DMS 273 (cell line): ENCODE measurements around the gene TFIP11.

ENCODE experiments used
- DNase-seq: peaks from one replicate; lab custom pipeline; 2025; ENCODE audit not compliant: unreplicated experiment; lab: John Stamatoyannopoulos, UW

Gene TFIP11

DNA sequence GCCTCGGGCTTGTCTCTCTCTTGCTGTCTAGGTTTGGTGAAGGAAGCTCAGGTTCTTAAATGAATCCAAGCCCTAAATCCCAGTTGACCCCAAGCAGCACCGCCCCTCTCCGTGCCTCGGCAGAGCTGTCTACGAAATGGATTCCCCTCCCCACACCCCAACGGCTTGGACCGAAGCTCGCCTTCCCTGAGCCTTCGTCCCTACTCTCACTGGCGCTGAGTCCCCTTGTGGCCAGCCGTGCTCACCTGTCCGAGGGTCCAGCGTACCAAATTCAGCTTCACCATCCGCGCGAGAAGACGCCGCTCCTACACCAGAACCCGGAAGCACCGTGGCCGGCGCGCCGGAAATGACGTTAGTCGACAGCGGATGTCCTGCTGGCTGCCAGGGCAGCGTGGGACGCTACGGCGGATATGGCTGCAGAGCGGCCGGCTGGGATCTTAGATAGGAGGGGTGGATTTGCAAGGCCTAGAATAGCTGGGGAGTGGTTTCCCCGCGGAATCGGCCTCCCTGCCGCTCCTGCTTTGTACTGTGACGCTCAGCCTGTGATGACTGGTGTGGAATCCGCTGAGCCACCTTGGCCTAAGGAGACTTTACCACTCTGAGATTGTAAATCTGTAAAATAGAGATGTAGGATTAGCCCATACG, at the start of gene TFIP11:
TFIP11 (minus strand) TSS at position 325 of the 645 bp plus-strand sequence. CDS start 2,201 bp downstream, outside the sequence.
- peak; percentile 94 for DNase-seq

DNA sequence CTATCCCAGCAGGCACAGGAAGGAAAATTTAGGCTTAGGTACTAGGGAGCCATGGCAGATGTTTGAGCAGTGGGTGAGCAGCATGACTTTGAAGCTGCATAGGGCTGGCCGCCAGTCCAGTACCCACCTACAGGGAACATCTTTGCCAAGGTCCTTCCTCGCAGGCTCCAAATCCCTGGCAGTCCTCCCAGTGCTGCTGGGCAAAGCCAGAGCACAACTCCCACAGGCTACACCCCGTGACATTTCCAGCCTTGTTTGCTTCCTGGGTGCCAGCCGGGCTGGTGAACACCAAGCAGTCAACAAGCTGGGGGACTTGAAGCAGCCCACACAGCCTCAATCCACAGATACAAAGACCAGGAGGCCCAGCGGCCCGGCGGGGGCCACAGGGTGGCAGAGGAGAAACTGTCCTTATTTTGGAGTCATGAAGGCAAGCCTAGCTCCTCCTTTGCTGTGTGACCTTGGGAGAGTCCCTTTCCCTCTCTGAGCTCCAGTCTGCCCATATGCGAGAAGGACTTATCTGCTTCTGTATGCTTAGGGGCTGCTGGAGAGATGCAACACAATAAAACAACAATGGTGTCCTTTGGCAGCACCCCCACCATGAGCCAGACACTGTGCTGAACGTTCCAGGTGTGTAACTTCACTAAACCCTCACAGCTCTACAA, 49.6 kb upstream of the TFIP11 start:
- DNase-seq = no peak

DNA sequence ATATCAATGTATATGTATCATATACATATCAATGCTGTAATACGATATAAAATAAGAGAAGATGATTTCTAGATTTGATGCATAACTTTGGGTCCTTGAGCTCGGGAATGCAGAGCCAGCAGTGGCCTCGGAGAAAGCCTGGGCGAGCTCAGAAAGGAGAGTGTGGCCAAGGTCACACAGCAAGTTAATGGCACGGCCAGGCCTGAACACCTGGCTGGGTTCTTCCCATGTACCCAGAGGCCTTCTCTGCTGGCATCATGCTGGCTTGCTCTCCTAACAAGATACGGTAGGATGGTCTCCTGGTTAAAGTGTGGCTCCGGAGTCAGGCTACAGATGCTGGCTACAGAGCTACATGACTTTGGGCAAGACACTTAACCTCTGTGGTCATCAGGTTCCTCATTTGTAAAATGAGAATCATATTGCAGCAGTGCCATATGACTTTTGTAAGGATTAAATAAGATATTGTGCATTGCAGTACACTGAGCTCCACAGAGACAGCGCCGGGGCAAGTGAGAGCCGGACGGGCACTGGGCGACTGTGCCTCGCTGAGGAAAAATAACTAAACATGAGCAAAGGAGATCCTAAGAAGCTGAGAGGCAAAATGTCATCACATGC, 47.8 kb upstream of the TFIP11 start:
- no peak for DNase-seq

DNA sequence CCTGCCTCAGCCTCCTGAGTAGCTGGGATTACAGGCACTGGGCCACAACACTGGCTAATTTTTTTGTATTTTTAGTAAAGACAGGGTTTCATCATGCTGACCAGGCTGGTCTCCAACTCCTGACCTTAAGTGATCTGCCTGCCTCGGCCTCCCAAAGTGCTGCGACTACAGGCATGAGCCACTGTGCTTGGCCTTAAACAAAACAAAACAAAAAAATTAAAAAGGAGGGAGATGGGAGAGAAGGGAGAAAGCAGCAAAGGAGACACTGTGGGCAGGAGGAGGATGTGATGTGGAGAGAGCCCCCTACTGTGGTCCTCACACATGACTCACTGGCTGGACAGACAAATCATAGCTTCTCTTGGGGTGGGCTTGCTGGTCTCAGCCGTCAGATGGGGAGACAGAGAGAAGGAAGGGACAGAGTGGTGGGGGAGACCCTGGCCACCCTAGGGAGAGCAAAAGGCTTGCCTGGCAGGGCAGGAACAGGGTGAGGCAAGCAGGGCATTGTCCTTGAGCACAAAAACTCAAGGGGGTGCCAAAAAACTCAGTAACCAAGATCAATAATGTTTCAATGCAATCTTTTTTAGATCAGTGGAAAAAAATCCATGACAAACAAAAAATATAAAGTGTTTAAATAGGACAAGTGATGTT, 46.1 kb upstream of the TFIP11 start:
- DNase-seq = no peak

DNA sequence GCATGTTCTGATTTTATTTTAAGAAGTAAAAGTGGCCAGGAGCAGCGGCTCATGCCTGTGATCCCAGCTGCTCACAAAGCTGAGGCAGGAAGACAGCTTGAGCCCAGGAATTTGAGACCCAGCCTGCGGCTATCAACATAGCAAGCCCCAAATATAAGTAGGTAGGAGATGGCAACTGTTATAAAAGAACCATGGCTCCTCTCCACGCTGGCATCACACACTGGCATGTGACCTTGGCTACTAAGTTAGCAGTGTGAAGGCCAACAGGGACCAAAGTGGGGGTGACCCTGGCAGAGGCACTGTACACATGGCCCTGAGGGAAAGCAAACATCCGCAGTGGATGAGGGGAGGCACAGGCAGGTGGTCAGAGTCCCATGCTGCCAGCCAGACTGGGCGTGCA, 44.6 kb upstream of the TFIP11 start:
- DNase-seq = no peak

DNA sequence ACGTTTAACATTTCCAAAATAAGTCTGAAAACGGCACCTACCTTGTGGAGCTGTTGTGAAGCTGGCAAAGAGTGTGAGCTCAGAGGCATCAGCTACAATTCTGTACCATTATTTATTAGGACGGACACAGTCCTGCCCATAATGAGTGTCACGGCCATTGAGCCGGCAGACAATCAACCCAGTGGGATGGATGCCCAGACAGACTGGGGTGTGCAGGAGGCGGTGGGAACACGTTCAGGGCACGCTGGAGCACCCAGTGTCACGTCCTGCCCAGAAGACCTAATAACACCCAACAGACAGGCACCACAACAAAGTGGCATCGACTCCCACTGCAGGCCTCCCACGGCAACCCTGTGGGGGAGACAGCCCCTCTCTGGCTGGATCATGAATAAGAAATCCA, 43.2 kb upstream of the TFIP11 start:
- no peak for DNase-seq

DNA sequence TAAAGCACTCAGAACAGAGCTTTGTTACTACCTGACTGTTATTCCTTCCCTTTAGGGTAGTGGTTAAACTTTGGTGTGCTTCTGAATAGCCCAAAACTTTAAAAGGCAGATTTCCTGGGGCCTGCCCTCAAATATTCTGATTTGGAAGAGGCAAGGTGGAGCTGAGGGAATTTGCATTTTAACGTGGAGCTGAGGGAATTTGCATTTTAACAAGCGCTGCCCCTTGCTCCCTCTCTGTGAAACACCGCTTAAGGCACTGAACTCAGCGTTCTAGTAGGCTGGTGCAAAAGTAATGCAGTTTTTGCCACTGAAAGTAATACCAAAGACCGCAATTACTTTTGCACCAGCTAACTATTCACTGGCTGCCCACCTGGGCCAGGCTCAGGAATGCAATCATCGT, 42.7 kb upstream of the TFIP11 start:
- no peak for DNase-seq

DNA sequence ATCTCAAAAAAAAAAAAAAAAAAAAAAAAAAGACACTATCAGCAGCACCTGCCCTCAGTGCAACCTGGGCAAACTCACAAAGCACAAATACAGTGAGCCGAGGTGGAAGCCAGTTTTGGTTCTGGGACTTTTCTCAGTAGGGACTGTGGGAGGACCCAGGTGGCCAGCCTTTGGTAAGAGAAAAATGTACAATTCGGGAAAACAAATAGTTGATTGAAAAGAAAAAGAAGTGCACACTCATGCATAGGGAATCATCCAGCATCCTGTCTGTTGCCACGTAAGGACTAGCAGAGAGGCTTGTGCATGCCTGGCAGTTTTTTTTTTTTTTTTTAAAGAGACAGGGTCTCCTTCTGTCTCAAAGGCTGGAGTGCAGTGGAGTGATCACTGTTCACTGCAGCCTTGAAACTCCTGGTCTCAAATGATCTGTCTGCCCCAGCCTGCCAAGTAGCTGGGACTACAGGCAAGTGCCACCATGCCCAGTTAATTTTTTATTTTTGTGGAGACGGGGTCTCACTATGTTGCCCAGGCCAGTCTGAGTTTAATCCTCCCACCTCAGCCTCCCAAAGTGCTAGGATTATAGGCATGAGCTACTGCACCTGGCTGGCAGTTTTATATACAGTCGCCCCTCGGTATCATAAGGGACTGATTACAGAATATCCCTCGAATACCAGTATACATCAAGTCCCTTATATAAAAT, 40.9 kb upstream of the TFIP11 start:
- no peak for DNase-seq

DNA sequence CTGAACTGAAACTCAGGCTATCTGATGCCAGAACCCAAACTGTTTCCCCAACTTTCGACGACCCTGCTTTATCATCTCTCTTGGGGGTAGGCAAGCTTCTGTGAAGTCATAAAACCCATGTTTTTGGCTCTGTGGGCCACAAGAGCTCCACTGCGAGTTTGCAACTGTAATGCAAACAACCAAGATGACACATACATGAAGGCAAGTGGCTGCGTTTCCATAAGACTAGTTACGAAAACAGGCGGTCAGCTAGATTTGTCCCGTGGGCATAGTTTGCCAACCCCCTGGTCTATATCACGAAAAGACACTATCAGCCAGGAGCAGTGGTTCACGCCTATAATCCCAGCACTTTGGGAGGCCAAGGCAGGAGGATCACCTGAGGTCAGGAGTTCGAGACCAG, 40.2 kb upstream of the TFIP11 start:
- DNase-seq = no peak

DNA sequence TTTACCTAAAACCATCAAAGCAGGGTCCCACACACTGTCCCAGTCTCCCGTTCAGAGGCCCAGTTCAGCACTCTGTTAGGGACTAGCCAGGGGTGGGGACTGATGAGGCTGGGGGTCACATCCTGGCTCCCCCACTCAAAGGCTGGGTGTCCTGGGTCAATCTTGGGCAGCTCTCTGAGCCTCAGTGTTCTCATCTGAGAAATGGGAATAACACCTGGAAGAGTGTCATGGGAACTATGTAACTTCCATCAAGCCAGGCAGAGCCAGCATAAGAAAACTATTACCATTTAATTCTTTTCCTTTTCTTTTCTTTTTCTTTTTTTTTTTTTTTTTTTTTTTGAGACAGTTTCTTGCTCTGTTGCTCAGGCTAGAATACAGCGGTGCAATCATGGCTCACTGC, 39.3 kb upstream of the TFIP11 start:
- DNase-seq = no peak

DNA sequence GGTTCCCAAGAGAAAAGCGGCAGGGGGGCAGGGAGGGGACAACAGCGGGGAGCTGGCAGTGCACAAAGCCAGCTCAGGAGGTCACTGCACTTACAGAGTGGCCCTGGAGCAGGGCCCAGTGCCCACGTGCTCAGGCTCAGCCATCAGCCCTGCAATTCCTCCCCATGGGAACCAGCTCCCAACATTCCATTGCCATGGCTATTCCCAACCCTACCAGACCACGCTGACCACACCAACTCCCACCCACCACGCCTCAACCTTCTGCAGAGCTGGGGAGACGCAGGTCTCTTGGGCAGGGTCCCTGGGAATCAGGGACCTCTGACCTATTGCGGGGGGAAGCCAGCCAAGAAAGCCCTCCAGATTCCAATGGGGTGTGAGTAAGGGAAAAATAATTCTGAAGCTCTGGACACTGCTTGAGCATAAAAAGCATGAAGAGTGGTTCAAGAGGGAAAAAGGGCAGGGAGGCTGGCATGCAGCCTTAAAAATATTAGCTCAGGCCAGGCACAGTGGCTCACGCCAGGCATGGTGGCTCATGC, 38.3 kb upstream of the TFIP11 start:
- DNase-seq = no peak

DNA sequence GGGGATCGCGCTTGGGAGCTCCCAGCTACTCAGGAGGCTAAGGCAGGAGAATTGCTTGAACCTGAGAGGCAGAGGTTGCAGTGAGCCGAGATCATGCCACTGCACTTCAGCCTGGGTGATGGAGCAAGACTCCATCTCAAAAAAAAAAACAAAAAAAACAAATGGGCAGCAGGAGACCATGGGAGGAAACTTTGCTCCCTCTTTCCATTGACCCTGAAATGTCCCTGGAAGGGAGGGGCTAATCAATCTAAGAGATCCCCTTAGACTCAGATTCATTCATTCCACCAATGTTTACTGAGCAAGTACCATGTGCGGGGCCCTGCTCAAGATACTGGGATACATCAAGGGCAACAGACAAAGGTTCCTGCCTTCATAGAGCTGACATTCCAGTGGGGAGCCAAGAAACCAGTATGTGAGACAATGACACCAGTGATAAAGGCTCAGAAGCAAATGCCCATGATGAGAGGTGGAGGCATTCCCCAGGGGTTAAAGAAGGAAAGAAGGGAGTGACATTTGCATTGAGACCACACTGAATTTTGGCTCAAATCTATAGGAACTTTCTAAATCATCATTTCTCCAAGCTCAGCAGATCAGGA, 37.7 kb upstream of the TFIP11 start:
- DNase-seq = no peak

DNA sequence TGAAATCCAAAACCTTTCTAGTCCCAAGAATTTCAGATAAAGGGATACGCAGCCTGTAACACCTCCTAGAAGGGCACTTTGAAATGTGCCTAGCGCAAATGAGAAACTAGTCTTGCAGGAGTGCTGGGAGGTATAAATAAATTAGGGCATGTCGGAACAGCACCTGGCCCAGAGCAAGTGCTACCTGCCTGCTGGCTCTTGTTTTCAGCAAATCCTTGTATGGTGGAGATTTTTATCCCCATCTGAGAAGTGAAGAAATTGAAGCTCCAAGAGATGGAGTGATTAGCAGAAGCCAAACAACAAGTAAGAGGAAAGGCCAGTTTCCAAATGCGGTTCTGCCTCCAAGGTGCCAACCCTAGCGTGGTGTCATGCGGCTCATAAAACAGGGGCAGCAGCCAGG, 36.7 kb upstream of the TFIP11 start:
- no peak for DNase-seq

DNA sequence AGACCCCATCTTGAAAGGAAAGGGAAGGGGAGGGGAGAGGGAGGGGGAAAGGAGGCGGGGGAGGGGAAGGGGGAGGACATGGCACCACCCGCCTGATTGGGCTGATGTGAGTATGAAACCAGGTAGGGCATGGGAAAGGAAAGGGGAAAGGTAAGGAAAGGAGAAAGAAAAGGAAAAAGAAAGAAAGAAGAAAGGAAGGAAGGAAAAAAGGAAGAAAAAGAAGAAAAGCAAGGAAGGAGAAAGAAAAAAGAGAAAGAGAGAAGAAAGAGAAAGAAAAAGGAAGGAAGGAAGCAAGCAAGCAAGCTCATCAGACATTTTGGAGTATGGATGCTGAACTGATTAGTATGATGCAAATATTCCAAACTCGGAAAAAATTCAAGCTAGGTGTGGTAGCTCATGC, 36.0 kb upstream of the TFIP11 start:
- no peak for DNase-seq

DNA sequence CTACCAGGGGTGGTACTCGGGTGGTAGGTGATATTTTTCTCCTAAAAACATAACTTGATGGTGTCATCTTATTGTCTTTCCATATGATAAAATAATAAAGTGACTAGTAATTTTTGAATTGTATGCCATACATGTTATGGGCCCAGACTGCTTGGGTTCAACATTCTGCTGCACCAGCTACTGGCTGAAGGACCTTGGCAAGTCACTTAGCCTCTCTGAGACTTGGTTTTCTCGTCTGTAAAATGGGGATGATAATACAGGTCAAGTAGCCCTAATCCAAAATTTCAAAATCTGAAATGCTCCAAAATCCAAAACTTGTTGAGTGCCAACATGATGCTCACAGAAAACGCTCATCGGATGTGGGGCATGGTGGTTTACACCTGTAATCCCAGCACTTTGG, 35.6 kb upstream of the TFIP11 start:
- no peak for DNase-seq

DNA sequence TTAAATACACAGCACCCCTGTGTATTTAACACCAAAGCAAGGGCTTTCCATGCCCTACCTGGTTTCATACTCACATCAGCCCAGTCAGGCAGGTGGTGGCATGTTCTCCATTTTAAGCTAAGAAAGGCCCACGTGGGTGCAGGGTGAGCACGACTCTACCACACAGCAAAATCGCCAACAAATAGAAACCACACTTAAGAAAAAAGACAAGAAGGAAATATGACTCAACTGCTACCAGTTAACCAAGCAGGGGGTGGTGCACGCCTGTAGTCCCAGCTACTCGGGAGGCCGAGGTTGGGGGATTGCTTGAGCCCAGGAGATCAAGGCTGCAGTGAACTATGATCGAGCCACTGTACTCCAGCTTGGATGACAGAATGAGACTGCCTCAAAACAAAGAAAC, 35.2 kb upstream of the TFIP11 start:
- no peak for DNase-seq

DNA sequence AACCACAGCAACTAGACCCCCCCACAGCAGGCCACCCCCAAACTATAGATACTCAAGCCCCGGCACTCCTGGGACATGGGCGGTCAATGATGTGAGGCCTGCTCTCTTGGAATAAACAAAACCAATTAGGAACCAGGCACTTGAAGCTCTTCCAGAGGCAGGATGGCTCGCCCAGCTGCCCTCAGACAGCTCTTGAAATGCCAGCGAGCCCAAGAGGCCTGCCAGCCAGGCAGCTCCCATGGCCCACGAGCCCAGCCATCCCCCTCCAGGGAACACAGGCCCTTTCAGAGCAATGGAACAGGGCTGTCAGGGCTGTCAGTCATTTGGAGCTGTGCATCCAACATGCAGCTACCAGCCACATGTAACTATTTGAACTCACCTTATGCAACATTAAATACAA, 34.0 kb upstream of the TFIP11 start:
- no peak for DNase-seq

DNA sequence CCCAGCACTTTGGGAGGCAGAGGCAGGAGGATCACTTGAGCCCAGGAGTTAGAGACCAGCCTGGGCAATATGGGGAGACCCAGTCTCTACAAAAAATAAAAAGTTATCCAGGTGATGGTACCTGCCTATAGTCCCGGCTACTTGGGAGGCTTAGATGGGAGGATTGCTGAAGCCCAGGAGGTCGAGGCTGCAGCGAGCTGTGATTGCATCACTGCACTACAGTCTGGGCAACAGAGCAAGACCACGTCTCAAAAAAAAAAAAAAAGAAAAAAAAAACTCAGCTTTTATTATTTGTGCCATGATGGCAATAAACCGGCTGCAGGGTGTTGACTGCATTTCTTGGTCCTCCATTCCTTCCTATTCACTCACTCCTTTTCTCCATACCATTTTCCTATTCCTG, 33.6 kb upstream of the TFIP11 start:
- no peak for DNase-seq

DNA sequence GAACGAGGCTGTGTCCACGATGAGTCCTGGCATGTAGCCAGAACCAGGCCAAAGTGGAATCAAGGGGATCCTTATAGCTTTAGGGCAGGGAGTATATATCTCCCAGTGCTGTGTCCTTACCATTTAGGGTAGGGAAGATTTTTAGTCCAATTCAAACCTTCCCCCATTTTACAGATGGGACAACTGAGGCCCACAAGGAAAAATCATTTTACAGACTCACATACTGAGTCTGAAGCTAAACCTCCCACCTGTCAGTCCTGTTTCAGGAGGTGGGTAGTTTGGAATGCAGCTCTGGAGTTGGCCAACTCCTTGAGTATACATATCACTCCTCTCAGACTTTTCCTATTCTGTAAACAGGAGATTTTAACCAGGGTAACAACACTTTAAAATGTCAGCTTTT, 33.1 kb upstream of the TFIP11 start:
- DNase-seq = no peak

DNA sequence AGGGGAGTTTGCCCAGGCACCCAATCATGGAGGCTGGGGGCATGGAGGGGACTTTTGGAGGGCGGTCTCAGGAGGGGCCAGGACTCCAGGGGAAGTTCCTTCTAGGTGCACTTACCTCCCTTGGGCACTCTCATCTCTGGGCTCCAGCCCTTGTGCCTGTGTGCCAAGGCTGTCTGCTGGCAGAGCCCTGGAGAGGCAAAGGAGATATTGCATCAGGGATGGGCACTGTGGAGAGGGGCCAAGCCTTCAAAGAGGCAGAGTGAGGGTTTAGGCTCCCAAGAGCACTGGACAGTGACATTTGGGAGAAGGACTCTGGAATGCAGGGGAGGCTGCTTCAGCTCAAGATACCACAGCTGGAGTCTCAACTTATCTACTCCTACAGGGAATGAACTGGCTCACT, 32.2 kb upstream of the TFIP11 start:
- DNase-seq = no peak

DNA sequence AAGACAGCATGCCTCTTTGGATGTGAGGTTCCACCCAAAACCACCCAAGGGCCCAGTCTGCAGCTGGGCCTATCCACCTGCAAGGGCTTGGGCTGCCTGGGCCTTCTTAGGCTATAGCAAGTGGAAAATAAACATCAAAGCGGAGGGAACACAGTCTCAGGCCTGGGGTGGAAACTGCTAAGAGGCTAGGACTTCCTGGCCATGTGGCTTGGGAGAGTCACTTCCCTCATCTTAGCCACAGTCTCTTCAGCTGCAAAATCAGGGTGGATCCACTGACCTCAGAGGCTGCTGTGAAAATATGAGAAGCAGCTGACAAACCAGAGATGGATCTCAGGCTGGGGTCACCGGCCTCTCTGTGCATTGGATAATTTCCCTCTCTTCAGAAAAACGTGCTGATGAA, 30.6 kb upstream of the TFIP11 start:
- DNase-seq = no peak
